Activated T-helper 1 cell treated with Interleukin-2 at 50 U/mL for 16 hours (primary cell): ENCODE data around the gene STX12.
"Not testable (repeated sequence)": the region's sequence is repeated elsewhere in the genome, so short reads cannot be mapped to it uniquely, and the experiment has no call there.

Experiments used
- DNase-seq: peaks from one replicate; pipeline ENCODE4 v3.0.0-alpha.2; 2020; ENCODE audit warnings: low read depth

STX12 gene

GRCh38 chr1:27775336-27775735, 2.3 kb downstream of the STX12 start:
- not testable (repeated sequence) for DNase-seq

DNA sequence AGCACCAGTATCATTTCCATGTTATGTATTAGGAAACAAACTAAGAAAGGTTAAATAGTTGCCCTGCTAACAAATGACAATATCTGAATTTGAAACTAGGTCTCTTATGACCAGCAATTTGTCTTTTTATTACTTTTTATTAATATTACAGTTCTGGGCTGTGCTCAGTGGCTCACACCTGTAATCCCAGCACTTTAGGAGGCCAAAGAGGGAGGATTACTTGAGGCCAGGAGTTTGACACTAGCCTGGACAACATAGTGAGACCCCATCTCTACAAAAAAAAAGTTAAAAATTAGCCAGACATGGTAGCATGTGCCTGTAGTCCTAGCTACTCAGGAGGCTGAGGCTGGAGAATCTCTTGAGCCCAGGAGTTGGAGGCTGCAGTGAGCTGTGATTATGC, 3.3 kb downstream of the STX12 start:
- not testable (repeated sequence) for DNase-seq

DNA sequence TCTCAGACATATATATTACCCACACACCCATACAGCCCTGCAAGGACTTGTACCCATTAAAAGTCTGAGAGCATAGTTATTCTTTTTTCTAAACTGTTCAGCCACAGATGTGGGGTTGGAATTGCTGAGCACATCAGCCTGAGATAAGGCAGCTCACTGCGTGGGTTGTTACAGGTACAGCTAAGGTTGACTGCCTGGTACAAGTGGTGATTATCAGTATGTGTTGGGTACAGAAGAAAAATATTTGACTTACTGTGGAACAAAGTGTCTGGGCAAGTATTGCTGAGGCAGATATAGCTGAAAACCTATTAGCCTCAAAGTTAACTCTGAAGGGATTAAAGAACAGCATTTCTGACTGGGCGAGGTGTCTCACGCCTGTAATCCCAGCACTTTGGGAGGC, 5.0 kb downstream of the STX12 start:
- no peak for DNase-seq

DNA sequence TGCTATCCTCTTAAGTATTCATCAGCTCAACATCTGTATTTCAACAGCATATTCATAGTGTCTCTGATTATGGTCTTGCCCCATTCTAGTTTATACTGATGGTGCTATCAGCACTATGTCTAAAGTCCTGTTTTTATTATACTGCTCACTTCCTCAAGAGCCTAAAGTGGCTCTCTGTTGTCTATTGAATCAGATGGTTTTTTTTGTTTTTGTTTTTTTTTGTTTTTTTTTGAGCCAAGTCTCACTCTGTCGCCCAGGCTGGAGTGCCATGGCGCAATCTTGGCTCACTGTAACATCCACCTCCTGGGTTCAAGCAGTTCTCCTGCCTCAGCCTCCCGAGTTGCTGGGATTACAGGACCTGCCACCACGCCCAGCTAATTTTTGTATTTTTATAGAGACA, 6.1 kb downstream of the STX12 start:
- no peak for DNase-seq

- no peak for DNase-seq
Observed at GRCh38 chr1:27782950-27783349, 9.9 kb downstream of the STX12 start.

DNA sequence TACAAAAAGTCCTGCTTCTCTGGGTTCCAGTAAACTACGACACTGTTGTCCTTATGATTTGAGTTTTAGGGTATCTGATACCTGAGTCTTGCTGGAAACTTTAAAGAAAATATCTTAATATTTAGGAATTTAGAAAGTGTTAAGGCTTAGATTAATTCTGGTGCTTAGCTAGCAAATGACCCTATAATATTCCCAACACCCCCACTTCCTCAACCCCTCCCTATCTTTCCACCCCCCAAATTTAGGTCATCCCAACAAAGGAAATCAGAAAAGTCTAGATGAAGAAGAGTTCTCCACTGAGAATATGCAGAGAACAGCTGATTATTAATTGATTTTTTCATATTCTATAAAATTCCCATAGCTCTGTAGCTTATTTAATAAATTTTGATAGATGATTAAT, 11.7 kb downstream of the STX12 start:
- DNase-seq: no peak

DNA sequence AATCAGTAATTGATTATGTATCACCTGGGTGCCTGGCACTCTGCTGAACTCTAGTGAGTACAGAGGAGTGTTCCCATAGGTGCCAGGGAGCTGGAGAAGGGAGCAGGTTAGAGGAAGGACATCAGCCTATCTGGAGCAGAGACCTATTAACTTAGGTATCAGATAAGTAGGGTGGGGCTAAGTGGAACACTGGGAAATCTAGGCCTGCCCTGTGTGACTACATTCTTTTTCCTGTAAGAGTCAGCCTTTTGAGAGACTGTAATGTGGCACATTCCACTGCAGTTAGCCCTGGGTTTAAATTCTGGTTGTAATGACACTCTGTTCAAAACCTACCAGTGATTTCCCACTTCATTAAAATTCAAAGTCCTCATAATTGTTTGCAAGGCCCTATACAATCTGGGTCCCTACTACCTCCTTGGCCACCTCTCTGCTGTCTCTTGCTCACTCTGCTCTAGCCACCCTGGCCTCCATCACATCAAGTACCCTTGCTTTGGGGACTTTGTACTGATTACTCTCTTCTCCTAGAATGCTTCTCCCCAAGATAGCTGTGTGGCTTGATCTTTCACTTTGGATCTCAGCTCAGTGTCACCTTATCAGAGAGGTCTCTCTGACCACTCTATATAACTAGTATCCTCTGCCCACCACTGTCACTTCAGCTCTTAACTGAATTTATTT, 12.9 kb downstream of the STX12 start:
- no peak for DNase-seq

GRCh38 chr1:27787895-27788294, 14.9 kb downstream of the STX12 start:
- DNase-seq: no peak

- no peak for DNase-seq
Observed at GRCh38 chr1:27789540-27790041, 16.6 kb downstream of the STX12 start.

GRCh38 chr1:27790270-27790669, 17.3 kb downstream of the STX12 start:
- DNase-seq: not testable (repeated sequence)

GRCh38 chr1:27795601-27796000, 22.6 kb downstream of the STX12 start:
- no peak for DNase-seq

- DNase-seq: no peak
Observed at GRCh38 chr1:27804791-27805190, 31.8 kb downstream of the STX12 start.

DNA sequence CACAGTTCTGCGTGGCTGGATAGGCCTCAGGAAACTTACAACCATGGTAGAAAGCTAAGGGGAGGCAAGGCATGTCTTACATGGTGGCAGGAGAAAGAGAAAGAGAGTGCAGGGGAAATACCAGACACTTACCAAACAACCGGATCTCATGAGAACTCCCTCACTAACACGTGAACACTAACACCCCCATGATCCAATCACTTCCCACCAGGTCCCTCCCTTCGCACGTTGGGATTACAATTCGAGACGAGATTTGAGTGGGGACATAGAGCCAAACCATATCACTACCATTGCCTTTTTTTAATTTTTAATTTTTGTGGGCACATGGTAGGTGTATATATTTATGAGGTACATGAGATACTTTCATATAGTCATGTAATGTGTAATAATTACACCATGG, 33.7 kb downstream of the STX12 start:
- no peak for DNase-seq

- DNase-seq: no peak
Observed at GRCh38 chr1:27807385-27807784, 34.4 kb downstream of the STX12 start.

DNA sequence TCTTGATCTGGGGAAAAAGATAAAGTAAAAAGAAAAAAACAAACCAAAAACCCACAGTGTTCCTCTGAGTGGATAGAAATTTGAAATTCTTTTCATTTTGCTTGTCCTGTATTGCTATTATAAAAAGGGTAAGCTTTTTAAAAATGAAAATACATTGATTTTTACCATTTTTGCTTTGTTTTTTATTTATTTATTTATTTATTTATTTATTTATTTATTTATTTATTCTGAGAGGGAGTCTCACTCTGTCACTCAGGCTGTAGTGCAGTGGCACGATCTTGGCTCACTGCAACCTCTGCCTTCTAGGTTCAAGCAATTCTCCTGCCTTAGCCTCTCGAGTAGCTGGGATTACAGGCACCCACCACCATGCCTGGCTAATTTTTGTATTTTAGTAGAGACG, 35.1 kb downstream of the STX12 start:
- not testable (repeated sequence) for DNase-seq

GRCh38 chr1:27809883-27810282, 36.9 kb downstream of the STX12 start:
- no peak for DNase-seq

GRCh38 chr1:27811741-27812500, 38.9 kb downstream of the STX12 start:
- DNase-seq: no peak

GRCh38 chr1:27816921-27817630, 44.1 kb downstream of the STX12 start:
- DNase-seq: no peak

DNA sequence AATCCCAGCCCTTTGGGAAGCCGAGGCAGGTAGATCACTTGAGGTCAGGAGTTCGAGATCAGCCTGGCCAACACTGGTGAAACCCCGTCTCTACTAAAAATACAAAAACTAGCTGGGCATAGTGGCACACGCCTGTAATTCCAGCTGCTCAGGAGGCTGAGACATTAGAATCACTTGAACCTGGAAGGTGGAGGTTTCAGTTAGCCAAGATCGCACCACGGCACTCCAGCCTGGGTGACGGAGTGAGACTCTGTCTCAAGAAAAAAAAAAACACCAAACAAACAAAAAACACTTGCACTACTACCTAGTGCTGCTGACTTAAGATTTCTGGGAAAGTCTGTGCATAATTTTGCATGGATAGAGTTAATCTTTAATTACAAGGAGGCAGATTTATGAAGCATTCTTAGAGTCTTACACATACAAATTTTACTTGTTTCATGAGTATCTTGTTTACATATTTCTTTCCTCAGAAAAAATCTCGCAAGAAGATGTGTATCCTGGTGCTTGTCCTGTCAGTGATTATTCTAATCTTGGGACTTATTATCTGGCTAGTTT, 48.8 kb downstream of the STX12 start:
- no peak for DNase-seq

GRCh38 chr1:27823784-27824183, 50.8 kb downstream of the STX12 start:
- DNase-seq: no peak

DNA sequence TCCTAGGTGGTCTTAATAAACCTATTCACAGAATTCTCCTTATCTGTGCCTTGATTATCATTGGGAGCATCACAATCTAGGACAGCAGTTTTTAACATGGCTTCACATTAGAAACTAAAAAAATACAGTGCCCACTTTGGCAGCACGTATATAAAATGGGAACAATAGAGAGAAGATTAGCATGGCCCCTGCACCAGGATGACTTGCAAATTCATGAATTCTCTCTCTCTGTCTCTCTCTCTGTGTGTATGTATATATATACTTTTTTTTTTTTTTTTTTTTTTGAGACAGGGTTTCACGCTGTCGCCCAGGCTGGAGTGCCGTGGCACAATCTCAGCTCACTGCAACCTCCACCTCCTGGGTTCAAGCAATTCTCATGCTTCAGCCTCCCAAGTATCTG, 51.4 kb downstream of the STX12 start:
- no peak for DNase-seq

GRCh38 chr1:27829339-27829960, 56.4 kb downstream of the STX12 start:
- DNase-seq: not testable (repeated sequence)
